PFSK-1 (cell line): Measurements from ENCODE around the gene MRPS10.

ENCODE experiments used
- FOXP2 ChIP-seq: optimal IDR thresholded peaks from 2 replicates; pipeline ENCODE3; 2011; ENCODE audit warnings: borderline replicate concordance, control low read depth, inconsistent platforms; ENCODE audit not compliant: insufficient read depth; ENCODE audit errors: extremely low read length, extremely low read depth
- POLR2AphosphoS5 ChIP-seq: IDR thresholded peaks from 2 replicates; pipeline ENCODE4 v1.6.1; 2012; ENCODE audit warnings: low read depth, mild to moderate bottlenecking, control low read depth, low read length, moderate library complexity
- SIN3A ChIP-seq: IDR thresholded peaks from 2 replicates; pipeline ENCODE4 v1.6.1; 2012; ENCODE audit warnings: mild to moderate bottlenecking, low read length, moderate library complexity, borderline replicate concordance; ENCODE audit not compliant: insufficient read depth
- TAF1 ChIP-seq: IDR thresholded peaks from 2 replicates; pipeline ENCODE4 v1.6.1; 2012; ENCODE audit warnings: low read length, control low read depth, borderline replicate concordance; ENCODE audit not compliant: insufficient read depth
- TF ChIP-seq, protein P1 (sequence below), 2 experiments: IDR thresholded peaks; 2 replicates each; pipeline versions ENCODE4 v1.6.1 to v1.8.0; 2011 to 2012; ENCODE audit warnings: low read depth in 2 of 2, low read length in 2 of 2, control low read depth in 1 of 2, inconsistent platforms in 1 of 2, mild to moderate bottlenecking in 1 of 2, moderate library complexity in 1 of 2; ENCODE audit not compliant: insufficient read depth in 1 of 2

- TF ChIP-seq, protein P1, sequence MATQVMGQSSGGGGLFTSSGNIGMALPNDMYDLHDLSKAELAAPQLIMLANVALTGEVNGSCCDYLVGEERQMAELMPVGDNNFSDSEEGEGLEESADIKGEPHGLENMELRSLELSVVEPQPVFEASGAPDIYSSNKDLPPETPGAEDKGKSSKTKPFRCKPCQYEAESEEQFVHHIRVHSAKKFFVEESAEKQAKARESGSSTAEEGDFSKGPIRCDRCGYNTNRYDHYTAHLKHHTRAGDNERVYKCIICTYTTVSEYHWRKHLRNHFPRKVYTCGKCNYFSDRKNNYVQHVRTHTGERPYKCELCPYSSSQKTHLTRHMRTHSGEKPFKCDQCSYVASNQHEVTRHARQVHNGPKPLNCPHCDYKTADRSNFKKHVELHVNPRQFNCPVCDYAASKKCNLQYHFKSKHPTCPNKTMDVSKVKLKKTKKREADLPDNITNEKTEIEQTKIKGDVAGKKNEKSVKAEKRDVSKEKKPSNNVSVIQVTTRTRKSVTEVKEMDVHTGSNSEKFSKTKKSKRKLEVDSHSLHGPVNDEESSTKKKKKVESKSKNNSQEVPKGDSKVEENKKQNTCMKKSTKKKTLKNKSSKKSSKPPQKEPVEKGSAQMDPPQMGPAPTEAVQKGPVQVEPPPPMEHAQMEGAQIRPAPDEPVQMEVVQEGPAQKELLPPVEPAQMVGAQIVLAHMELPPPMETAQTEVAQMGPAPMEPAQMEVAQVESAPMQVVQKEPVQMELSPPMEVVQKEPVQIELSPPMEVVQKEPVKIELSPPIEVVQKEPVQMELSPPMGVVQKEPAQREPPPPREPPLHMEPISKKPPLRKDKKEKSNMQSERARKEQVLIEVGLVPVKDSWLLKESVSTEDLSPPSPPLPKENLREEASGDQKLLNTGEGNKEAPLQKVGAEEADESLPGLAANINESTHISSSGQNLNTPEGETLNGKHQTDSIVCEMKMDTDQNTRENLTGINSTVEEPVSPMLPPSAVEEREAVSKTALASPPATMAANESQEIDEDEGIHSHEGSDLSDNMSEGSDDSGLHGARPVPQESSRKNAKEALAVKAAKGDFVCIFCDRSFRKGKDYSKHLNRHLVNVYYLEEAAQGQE (IDR thresholded peaks at IDR 0.05; ENCODE audit: insufficient read depth in 1 of 2, low read depth in 2 of 2, low read length in 2 of 2): no peak
- no peak for TF ChIP-seq POLR2AphosphoS5
- no peak for TF ChIP-seq TAF1
- TF ChIP-seq SIN3A: no peak
- no peak for TF ChIP-seq FOXP2
These were observed 24.2 kb downstream of the MRPS10 start for GRCh38 chr6:42193491-42193894.
